GM23248 (cell line): ENCODE results near the gene FAM83G.

ENCODE experiments used
- EZH2 ChIP-seq: fragments of 200-600 bp; sonication (generic); IDR thresholded peaks from 2 replicates; pipeline ENCODE4 v1.6.1; 2018; ENCODE audit warnings: antibody characterized with exemption, mild to moderate bottlenecking; ENCODE audit not compliant: insufficient read depth, poor library complexity, severe bottlenecking
- EZH2phosphoT487 ChIP-seq: fragments of 200-600 bp; sonication (generic); IDR thresholded peaks from 2 replicates; pipeline ENCODE4 v1.6.1; 2018; ENCODE audit warnings: antibody characterized with exemption, moderate library complexity, mild to moderate bottlenecking, low read depth; ENCODE audit not compliant: insufficient read depth

- TF ChIP-seq EZH2 (no peak), EZH2phosphoT487 (no peak)
Observed at GRCh38 chr17:18994631-18995030, 9.9 kb downstream of the FAM83G start.
